HAP-1 (cell line): ENCODE data around the gene CFAP53.
A peak's percentile ranks its signal among the peaks of the same experiment; 100 is the strongest.

Experiments used
- DNase-seq, 2 experiments: peaks; one replicate each; pipeline ENCODE4 v3.0.0-alpha.2; 2016 to 2020; ENCODE audit warnings: low spot score in 2 of 2
- H3K27me3 ChIP-seq: fragments of 250-450 bp; sonication (Bioruptor Pico); 2 replicates; pipeline ENCODE4 v1.5.1; 2020; ENCODE audit warnings: low read depth, mild to moderate bottlenecking, moderate library complexity
- H3K36me3 ChIP-seq: fragments of 250-450 bp; sonication (Bioruptor Pico); replicated peaks from 2 replicates; pipeline ENCODE4 v1.5.1; 2020; ENCODE audit warnings: mild to moderate bottlenecking
- H3K4me1 ChIP-seq: fragments of 250-450 bp; sonication (Bioruptor Pico); 2 replicates; pipeline ENCODE4 v1.5.1; 2020; ENCODE audit warnings: mild to moderate bottlenecking
- H3K4me3 ChIP-seq: fragments of 250-450 bp; sonication (Bioruptor Pico); 2 replicates; pipeline ENCODE4 v1.5.1; 2020; ENCODE audit warnings: mild to moderate bottlenecking, moderate library complexity
- H3K9me3 ChIP-seq: fragments of 250-450 bp; sonication (Bioruptor Pico); 2 replicates; pipeline ENCODE4 v1.5.1; 2020; ENCODE audit warnings: mild to moderate bottlenecking, moderate library complexity
- in situ Hi-C: fragments of 300-500 bp; cut with MboI; formaldehyde crosslinking; loops from 3 replicates; pipeline ENCODE4 v1.14.3; 2020; ENCODE audit warnings: low sequenced_read_pairs, inconsistent platforms, mixed read lengths

The CFAP53 gene

GRCh38 chr18:50284255-50284885 is 18.1 kb upstream of the CFAP53 start:
- H3K36me3 ChIP-seq, result peaks cover 46% of the 10 kb centered on the region
- no peaks in the 10 kb centered on the region for H3K27me3 ChIP-seq
- peaks cover 9% of the 10 kb centered on the region for H3K4me1 ChIP-seq
- no peak for DNase-seq
- in situ Hi-C loops, result loop anchor here (10.0 kb wide), 1 partner anchor 70 kb away; no protein-coding TSS in a partner anchor
- no peaks in the 10 kb centered on the region; the same call in 1 of the 2 replicates for H3K9me3 ChIP-seq
- no peak overlapping the region for H3K4me3 ChIP-seq

- Histone ChIP-seq H3K36me3 (peaks cover 53% of the 10 kb centered on the region), H3K4me3 (no peak overlapping the region), H3K9me3 (no peaks in the 10 kb centered on the region; the same call in 1 of the 2 replicates), H3K4me1 (peaks cover 9% of the 10 kb centered on the region), H3K27me3 (no peaks in the 10 kb centered on the region)
- DNase-seq, result no peak
- in situ Hi-C loops, result loop anchor here (10.0 kb wide), 1 partner anchor 71 kb away; no protein-coding TSS in a partner anchor
These were observed 17.3 kb upstream of the CFAP53 start for GRCh38 chr18:50283469-50284209.

- H3K4me3 ChIP-seq, result no peak overlapping the region
- in situ Hi-C loops, result loop anchor here (10.0 kb wide), 1 partner anchor 72 kb away; no protein-coding TSS in a partner anchor
- DNase-seq, result no peak
These were observed 16.4 kb upstream of the CFAP53 start for GRCh38 chr18:50282521-50283335.

GRCh38 chr18:50281972-50282520 is 15.8 kb upstream of the CFAP53 start:
- no peaks in the 10 kb centered on the region for H3K27me3 ChIP-seq
- in situ Hi-C loops, result loop anchor here (10.0 kb wide), 1 partner anchor 73 kb away; no protein-coding TSS in a partner anchor
- no peaks in the 10 kb centered on the region; the same call in 1 of the 2 replicates for H3K9me3 ChIP-seq
- no peak for DNase-seq
- H3K4me3 ChIP-seq, result peak overlapping the region; percentile 97
- peaks cover 61% of the 10 kb centered on the region for H3K36me3 ChIP-seq
- H3K4me1 ChIP-seq, result peaks cover 9% of the 10 kb centered on the region

More at GRCh38 chr18:50282521-50283335, 16.4 kb upstream of the CFAP53 start:
- no peaks in the 10 kb centered on the region; the same call in 1 of the 2 replicates for H3K9me3 ChIP-seq
- H3K27me3 ChIP-seq, result no peaks in the 10 kb centered on the region
- H3K36me3 ChIP-seq, result peaks cover 60% of the 10 kb centered on the region
- H3K4me1 ChIP-seq, result peaks cover 9% of the 10 kb centered on the region

- Histone ChIP-seq H3K27me3 (no peaks in the 10 kb centered on the region), H3K9me3 (no peaks in the 10 kb centered on the region), H3K4me3 (peak within 1 kb of the TSS; percentile 97), H3K36me3 (peaks cover 67% of the 10 kb centered on the region), H3K4me1 (peaks cover 8% of the 10 kb centered on the region)
- in situ Hi-C loops, result loop anchor here (10.0 kb wide), 1 partner anchor 73 kb away; no protein-coding TSS in a partner anchor
- DNase-seq, result peak; percentile 94 to 96
These were observed 15.1 kb upstream of the CFAP53 start, which contains the start of gene MBD1 for GRCh38 chr18:50281295-50281971. Gene MBD1, minus strand, starts transcription at chr18:50281523. Its CDS starts 1,531 bp downstream, at chr18:50279992.

- peaks cover 3% of the 10 kb centered on the region for H3K4me1 ChIP-seq
- DNase-seq, result no peak
- no peaks in the 10 kb centered on the region for H3K27me3 ChIP-seq
- H3K9me3 ChIP-seq, result no peaks in the 10 kb centered on the region
- peaks cover 70% of the 10 kb centered on the region for H3K36me3 ChIP-seq
- H3K4me3 ChIP-seq, result peak overlapping the region; percentile 97
- in situ Hi-C loops, result loop anchor here (10.0 kb wide), 1 partner anchor 74 kb away; no protein-coding TSS in a partner anchor
These were observed 14.5 kb upstream of the CFAP53 start for GRCh38 chr18:50280707-50281294.

GRCh38 chr18:50279752-50280151 is 13.5 kb upstream of the CFAP53 start:
- no peaks in the 10 kb centered on the region for H3K9me3 ChIP-seq
- peaks cover 70% of the 10 kb centered on the region for H3K36me3 ChIP-seq
- in situ Hi-C loops, result loop anchor here (10.0 kb wide), 1 partner anchor 75 kb away; no protein-coding TSS in a partner anchor
- no peak for DNase-seq
- no peak overlapping the region for H3K4me3 ChIP-seq
- H3K4me1 ChIP-seq, result peaks cover 3% of the 10 kb centered on the region
- H3K27me3 ChIP-seq, result no peaks in the 10 kb centered on the region

GRCh38 chr18:50277942-50278341 is 11.6 kb upstream of the CFAP53 start:
- no peak for DNase-seq
- Histone ChIP-seq H3K4me3 (no peak overlapping the region), H3K36me3 (peaks cover 70% of the 10 kb centered on the region), H3K9me3 (no peaks in the 10 kb centered on the region), H3K4me1 (peaks cover 3% of the 10 kb centered on the region), H3K27me3 (no peaks in the 10 kb centered on the region)
- in situ Hi-C loops, result no loop called here

- H3K27me3 ChIP-seq, result no peaks in the 10 kb centered on the region
- DNase-seq, result no peak
- H3K4me1 ChIP-seq, result no peaks in the 10 kb centered on the region; the same call in 1 of the 2 replicates
- peaks cover 72% of the 10 kb centered on the region for H3K36me3 ChIP-seq
- in situ Hi-C loops, result no loop called here
- H3K9me3 ChIP-seq, result no peaks in the 10 kb centered on the region
- no peak overlapping the region for H3K4me3 ChIP-seq
These were observed 10.2 kb upstream of the CFAP53 start for GRCh38 chr18:50276452-50276851.

GRCh38 chr18:50275503-50276036 is 9.3 kb upstream of the CFAP53 start:
- in situ Hi-C loops, result no loop called here
- Histone ChIP-seq H3K4me3 (no peak overlapping the region), H3K9me3 (no peaks in the 10 kb centered on the region), H3K4me1 (no peaks in the 10 kb centered on the region; the same call in 1 of the 2 replicates), H3K27me3 (no peaks in the 10 kb centered on the region), H3K36me3 (peaks cover 80% of the 10 kb centered on the region)
- DNase-seq, result no peak

GRCh38 chr18:50274941-50275340 is 8.6 kb upstream of the CFAP53 start:
- H3K36me3 ChIP-seq, result peaks cover 86% of the 10 kb centered on the region
- H3K4me1 ChIP-seq, result no peaks in the 10 kb centered on the region; the same call in 1 of the 2 replicates
- in situ Hi-C loops, result no loop called here
- no peaks in the 10 kb centered on the region for H3K27me3 ChIP-seq
- no peak overlapping the region for H3K4me3 ChIP-seq
- no peaks in the 10 kb centered on the region for H3K9me3 ChIP-seq
- DNase-seq, result no peak

- H3K4me1 ChIP-seq, result no peaks in the 10 kb centered on the region
- H3K9me3 ChIP-seq, result no peaks in the 10 kb centered on the region; the same call in 1 of the 2 replicates
- peaks cover 91% of the 10 kb centered on the region for H3K36me3 ChIP-seq
- H3K4me3 ChIP-seq, result no peak overlapping the region
- in situ Hi-C loops, result no loop called here
- DNase-seq, result no peak
- H3K27me3 ChIP-seq, result no peaks in the 10 kb centered on the region
These were observed 7.7 kb upstream of the CFAP53 start for GRCh38 chr18:50274044-50274442.
